GM21447 (cell line): ENCODE data around the gene LZTR1.
"Not testable (repeated sequence)": the region's sequence is repeated elsewhere in the genome, so short reads cannot be mapped to it uniquely, and the experiment has no call there.

Experiments used
- ATAC-seq: cut with Tn5 transposase; IDR thresholded peaks from one replicate; pipeline ENCODE4 v1.9.1; 2021; ENCODE audit not compliant: unreplicated experiment

The LZTR1 gene

DNA sequence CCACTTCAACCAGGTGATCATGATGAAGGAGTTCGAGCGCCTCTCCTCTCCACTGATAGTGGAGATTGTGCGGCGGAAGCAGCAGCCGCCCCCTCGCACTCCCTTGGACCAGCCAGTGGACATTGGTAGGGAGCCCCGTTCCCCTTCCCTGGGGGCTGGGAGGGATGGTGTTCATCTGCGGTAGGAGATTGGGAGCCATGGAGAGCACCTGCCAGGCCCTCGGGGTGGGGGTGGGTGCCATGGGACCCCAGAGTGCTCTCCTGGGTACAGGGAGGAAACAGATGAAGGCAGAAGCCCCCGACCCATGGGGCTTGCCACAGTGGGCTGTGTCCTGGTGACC, 12.8 kb downstream of the LZTR1 start:
- no peak for ATAC-seq

- no peak for ATAC-seq
Measured at GRCh38 chr22:20995329-20996030, 13.4 kb downstream of the LZTR1 start.

DNA sequence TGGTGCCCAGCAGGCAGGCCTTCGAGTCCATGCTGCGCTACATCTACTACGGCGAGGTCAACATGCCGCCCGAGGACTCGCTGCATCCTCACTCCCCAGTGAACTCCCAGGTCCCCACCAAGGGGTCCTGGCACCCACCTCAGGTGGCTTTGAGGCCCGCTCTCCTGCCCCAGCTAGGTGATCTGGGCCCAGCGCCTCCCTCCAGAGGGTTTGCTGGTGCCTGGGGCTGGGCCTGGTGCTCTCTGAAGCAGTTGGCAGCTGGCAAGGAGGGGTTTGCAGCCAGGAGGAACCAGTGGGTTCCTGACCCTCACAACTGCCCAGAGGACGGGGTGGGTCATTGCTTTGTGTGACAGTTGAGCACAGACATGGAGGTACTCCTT, 13.9 kb downstream of the LZTR1 start:
- ATAC-seq = no peak

DNA sequence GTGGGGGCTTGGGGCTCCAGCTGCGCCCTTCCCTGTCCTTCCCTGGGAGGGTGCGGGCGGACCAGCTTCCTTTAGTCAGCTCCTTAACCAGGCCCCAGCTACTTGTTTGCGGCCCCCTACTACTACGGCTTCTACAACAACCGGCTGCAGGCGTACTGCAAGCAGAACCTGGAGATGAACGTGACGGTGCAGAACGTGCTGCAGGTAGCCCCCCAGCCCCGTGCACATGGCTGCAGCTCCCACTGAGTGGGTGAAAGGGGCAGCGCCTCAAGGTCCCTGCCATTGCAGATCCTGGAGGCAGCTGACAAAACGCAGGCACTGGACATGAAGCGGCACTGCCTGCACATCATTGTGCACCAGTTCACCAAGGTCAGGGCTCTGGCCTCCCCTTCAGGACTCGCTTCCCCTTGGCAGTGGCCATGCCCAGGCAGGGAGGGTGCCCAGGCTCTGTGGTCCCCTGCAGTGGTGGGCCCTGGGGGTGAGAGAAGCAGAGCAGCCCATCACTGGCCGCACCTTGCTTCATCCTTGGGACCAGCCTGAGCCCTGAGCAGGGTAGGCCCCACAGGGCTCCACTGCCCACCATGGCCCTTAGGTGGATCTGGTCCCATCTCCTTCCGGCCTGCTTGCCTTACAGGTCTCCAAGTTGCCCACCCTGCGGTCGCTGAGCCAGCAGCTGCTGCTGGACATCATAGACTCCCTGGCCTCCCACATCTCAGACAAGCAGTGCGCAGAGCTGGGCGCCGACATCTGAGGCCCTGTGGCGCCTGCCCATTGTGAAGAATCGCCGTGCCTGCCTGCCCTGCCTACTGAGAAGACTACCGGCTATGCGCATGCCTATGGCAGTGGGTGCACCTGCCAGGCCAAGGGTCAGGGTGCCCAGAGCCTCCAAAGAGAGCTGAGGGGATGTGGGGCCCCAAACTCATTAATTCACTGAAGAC, 14.8 kb downstream of the LZTR1 start:
- ATAC-seq = no peak

DNA sequence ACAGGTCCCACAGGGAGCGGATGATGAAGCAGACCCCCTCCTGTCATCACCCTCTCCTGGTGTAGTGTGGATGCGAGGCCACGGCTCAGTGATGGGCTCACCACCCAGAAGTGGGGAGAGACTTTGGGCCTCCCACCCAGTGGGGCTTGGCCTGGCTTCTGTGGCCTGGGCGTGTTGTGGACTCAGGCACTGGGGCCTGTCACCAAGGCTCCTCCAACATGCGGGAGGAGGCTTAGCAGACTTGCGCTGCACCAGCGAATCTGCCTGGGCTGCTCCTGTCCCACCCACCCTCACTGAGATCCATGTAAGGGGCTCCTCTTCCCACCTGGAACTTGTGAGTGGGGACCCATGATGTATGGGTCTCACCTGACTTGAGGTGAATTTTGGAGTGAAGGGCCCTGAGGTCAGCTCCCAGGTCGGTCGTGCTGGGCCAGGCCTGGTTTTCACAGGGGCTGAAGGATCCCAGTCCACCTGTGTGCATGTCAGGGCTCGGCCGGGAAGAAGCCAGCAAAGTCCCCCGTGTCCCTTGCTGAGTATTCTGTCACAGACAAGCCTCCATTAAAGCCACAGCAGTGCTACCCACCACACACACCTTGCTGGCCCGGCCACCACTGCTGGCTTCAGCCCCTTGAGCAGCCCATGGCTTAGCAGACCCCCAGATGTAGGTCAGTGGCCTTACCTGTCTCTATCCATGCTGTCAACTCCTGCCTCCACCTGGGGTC, 15.6 kb downstream of the LZTR1 start:
- no peak for ATAC-seq

DNA sequence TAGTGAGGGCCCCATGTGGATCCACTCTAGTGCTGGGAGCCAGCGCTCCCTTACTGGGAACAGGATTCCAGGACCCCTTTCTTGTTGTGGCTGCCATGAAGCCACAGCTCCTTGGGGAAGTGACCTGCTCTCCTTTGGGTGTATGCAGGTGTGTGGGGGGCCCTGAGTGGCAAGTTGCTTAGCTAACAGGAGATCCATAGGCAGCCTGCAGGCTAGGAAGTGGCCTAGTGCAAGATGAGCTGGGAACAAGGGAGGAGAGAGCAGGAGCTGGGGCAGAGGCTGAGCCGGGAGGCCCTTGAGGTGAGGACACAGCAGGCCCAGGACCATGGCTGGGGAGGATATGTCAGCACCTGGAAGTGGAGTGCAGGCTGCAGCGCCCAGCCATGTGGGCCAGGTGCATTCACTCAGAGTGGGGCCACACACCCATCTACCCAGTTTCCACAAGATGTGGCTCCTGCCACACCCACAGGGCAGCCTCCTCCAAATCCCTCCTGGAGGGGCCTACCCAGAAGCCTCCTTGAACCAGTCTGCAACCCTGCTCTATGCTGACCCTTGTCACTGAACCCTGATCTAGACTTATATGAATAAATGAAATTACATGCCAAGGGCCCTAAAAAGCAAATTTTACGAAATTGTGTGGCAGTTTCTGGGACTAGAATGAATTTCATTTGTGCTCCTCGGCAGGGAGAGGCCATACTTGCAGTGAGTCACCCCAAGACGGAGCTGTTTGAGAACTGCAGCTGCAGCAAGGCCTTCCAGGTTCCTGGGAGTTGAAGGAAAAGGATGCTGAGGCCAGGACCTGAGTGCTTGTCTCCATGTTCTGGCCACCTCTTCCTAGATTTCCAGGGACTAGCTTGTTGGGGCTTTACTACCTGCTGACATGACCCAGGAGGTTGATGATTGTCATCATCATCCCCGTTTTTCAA, 16.6 kb downstream of the LZTR1 start:
- ATAC-seq = no peak

DNA sequence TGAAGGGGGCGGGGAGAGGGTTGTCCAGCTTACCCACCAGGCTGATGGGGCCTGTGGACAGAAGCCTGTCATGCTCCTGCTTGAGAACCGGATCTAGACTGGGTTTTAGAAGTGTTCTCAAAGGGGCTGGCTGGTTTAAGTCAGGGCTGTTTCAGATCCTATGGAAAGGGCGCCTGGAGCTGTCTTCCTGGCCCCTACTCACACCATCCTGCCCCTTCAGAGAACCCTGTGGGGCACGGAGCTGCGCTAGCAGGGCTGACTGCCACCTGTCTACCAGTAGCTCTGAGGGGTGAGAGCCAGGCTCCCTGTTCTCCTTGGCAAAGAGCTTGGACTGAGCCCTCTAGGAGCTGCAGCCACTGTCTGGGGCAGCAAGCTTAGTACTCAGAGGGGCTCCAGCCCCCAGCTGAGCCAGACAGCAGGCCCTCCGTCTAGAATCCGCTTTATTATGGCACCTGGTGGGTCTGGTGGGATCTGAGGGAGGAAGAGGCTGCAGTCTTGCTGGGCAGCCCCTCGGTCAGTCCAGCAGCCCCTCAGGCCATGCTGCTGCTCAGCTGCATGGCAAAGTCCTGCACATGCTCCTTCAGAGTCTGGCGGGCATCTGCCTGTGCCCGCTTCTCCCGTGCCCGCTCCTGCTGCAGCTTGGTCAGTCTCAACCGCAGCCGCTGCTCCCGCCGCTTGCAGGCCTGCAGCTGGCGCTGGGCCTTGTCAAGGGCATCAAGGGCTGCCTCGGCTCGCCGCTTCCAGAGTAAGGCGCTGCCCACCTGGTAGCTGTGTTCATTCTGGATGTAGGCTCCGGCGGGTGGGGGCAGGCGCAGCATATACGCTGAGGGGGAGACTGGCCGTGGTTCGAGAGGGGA, 17.5 kb downstream of the LZTR1 start:
- no peak for ATAC-seq

- ATAC-seq = no peak
Measured at GRCh38 chr22:21000207-21000986, 18.3 kb downstream of the LZTR1 start.

DNA sequence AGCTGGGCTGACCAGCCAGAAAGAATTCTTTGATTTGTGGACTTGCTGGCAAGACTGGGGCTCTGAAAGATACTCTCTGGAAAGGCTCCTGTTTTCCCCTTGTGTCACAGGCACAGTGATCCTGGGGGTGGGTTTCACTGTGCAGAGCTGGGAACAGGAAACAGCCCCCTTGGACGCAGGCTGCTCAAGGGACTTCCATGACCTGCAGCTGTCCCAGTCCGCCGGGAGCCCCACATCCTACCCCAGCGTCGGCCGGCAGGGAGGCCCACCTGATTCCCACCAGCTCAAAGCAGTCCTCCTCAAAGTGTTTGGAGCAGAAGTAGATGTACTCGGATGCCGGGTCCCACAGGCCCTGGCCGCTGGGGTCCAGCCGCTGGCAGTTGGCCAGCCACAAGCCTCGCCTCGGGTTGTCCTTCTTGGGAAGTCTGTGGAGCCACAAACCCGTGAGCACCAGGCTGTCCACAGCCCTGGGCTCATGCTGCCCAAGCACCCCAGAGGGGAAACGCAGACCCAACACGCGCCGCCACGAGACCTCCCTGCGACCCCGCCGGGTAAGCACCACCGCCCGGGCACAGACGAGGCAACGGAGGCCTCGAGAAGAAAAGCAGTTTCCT, 19.0 kb downstream of the LZTR1 start:
- peak; percentile 2 for ATAC-seq

- peak; percentile 79 for ATAC-seq
Measured at GRCh38 chr22:21001601-21002325, 19.7 kb downstream of the LZTR1 start, which contains the start of gene THAP7. Gene THAP7, minus strand, starts transcription at chr22:21002118. Its CDS starts 207 bp downstream, at chr22:21001911.

DNA sequence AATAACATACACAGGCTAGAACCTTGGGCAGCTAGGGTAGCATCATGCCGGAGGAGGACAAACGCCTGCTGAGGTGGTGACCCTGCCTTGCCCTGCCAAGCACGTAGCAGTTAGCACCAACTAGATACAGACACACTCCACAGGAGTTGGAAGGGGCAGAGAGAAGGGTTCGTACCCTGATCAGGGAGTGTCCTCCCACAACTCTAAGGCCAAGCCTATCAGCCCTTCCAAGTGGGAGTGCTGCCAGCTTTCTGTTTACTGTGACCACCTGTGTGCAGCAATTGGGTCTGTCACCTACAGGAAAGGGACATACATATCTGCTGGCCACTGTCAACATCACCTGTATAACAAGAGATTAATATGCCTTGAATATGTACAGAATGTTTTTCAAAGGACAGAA, 21.7 kb downstream of the LZTR1 start:
- ATAC-seq = no peak

DNA sequence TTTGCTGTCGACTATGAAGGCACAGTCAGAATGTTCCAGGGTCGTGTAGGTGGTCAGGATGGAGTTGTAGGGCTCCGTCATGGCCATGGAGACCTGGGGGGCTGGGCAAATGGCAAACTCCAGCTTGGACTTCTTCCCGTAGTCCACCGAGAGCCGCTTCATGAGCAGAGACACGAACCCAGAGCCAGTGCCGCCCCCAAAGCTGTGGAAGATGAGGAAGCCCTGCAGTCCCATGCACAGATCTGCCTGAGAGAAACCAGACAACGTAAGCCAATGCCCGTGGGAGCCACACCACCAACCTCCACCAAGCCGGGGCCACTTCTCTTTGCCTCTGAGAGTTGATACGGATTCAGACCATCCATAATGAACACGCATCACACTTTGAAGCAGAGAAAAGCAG, 27.1 kb downstream of the LZTR1 start:
- ATAC-seq = not testable (repeated sequence)

DNA sequence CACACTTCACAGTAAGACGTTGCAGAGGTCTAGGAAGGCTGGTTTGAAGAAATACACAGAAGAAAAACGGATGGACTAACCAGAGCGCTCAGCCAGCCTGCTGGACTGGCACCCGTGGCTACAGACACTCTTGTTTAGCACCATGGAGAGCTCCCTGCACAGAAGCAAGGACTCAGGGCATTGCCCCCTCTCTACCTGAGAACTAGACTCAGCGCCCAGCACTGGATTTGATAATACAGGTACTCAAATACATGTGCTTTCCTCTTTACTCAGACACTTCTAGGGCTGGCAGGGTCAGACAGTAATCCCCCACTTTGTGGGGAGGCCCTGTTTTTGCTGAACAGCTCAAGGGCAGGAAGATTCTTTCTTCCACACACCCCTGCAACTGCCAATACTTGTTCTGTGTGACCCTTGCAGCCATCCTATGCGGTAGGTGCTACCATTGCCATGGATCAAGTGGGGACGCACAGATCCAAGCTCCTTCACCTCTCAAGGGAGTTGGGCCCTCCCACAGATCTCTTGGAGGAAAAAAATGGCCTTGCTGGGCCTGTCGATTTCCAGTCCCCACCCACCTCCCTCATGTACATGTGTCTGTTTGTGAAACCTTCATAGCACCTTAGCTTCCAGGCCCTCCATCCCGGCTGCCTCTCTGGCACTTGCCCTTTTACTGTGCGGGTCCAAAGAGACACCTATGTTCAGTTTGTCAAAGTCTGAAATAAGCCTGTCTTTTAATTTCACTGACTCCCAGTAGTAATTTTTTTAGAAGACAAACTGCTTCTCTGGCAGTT, 27.7 kb downstream of the LZTR1 start:
- no peak for ATAC-seq

- no peak for ATAC-seq
Measured at GRCh38 chr22:21010426-21011113, 28.5 kb downstream of the LZTR1 start.

- ATAC-seq = no peak
Measured at GRCh38 chr22:21012446-21013407, 30.6 kb downstream of the LZTR1 start.
